IPS-15b (cell line): ENCODE results near the gene TSPO.
A peak's percentile ranks its signal among the peaks of the same experiment; 100 is the strongest.

Experiments
- H3K27me3 ChIP-seq: one replicate; pipeline ENCODE4 v1.6.1; 2013; ENCODE audit warnings: low read length; ENCODE audit not compliant: control insufficient read depth, insufficient read depth
- H3K36me3 ChIP-seq: one replicate; pipeline ENCODE4 v1.6.1; 2013; ENCODE audit warnings: low read length; ENCODE audit not compliant: control insufficient read depth, insufficient read depth
- H3K4me1 ChIP-seq: one replicate; pipeline ENCODE4 v1.6.1; 2013; ENCODE audit warnings: mild to moderate bottlenecking, low read length; ENCODE audit not compliant: control insufficient read depth, insufficient read depth
- H3K4me3 ChIP-seq: one replicate; pipeline ENCODE4 v1.5.1; 2013; ENCODE audit warnings: low read depth, low read length
- H3K9ac ChIP-seq: one replicate; pipeline ENCODE4 v1.6.1; 2013; ENCODE audit warnings: low read depth, mild to moderate bottlenecking, low read length
- H3K9me3 ChIP-seq: one replicate; pipeline ENCODE4 v1.6.1; 2013; ENCODE audit warnings: mild to moderate bottlenecking, low read length; ENCODE audit not compliant: control insufficient read depth, insufficient read depth

TSPO gene

DNA sequence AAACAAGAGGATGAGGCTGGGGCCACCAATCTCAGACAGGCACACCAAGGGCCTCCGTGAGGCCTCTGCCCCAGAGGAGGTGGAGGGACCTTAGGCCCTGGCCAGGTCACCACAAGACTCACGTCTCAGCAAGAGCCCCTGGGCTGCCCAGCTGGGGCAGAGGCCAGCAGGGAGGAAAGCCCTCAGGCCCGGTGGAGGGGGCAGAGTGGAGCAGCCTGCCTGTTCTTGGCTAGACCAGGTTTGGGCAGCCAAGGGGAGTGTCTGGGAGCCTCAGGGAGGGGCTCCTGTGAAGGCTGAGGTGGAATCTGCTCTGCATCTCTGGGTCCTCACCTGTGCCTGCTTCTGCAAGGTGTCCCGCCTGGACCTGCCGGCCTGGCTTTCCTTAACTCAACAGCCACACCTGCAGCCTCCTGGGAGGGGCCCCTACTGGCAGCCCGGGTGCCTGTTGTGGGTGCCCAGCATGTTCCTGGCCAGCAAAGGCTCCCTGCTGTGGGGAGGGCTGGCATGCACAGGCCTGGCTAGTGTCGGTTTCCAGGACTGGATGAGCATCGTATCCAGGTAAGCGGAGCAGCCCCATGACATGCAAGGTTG lies 23.7 kb downstream of the TSPO start:
- Histone ChIP-seq H3K27me3 (no peaks in the 10 kb centered on the region), H3K4me3 (no peak overlapping the region), H3K4me1 (no peaks in the 10 kb centered on the region), H3K36me3 (peaks cover 78% of the 10 kb centered on the region), H3K9me3 (no peaks in the 10 kb centered on the region), H3K9ac (no peak overlapping the region)

DNA sequence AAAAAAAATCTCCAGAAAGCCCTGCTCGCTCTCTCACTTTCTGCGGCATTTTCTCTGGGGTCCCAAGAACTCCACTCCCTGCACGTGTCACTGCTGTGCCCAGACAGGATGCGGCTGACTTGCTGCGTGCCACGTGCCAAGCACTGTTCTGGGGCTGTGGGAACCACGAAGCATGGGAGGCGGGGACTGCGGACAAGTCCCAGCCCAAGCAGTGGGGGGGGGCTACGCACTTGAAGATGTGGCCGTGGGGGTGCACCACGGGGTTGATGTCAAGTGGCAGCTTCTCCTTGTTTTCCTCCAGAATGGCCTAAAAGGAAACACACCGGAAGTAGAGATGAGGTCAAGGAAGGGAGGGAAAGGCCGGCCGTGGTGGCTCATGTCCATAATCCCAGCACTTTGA lies 24.7 kb downstream of the TSPO start:
- peaks cover 76% of the 10 kb centered on the region for H3K36me3 ChIP-seq
- no peak overlapping the region for H3K4me3 ChIP-seq
- no peaks in the 10 kb centered on the region for H3K27me3 ChIP-seq
- H3K4me1 ChIP-seq, result no peaks in the 10 kb centered on the region
- H3K9ac ChIP-seq, result no peak overlapping the region
- H3K9me3 ChIP-seq, result no peaks in the 10 kb centered on the region

DNA sequence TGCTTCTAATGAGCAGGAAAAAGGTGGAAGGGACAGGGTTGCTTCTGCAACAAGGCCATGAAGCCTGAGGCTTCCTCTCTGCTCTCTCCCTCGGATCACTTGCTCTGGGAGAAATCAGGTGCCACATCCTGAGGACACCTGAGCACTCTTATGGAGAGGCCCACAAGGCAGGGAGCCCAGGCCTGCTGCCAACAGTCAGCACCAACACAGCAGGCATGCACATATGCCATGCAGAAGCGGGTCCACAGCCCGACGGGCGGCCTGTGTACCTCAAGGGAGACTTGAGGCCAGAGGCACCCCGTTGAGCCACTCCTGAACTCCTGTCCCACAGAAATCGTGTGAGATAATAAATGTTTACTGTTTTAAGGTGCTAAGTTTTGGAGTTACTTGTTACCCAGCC lies 26.1 kb downstream of the TSPO start:
- Histone ChIP-seq H3K27me3 (no peaks in the 10 kb centered on the region), H3K36me3 (peaks cover 77% of the 10 kb centered on the region), H3K4me3 (no peak overlapping the region), H3K9me3 (no peaks in the 10 kb centered on the region), H3K4me1 (no peaks in the 10 kb centered on the region), H3K9ac (no peak overlapping the region)

DNA sequence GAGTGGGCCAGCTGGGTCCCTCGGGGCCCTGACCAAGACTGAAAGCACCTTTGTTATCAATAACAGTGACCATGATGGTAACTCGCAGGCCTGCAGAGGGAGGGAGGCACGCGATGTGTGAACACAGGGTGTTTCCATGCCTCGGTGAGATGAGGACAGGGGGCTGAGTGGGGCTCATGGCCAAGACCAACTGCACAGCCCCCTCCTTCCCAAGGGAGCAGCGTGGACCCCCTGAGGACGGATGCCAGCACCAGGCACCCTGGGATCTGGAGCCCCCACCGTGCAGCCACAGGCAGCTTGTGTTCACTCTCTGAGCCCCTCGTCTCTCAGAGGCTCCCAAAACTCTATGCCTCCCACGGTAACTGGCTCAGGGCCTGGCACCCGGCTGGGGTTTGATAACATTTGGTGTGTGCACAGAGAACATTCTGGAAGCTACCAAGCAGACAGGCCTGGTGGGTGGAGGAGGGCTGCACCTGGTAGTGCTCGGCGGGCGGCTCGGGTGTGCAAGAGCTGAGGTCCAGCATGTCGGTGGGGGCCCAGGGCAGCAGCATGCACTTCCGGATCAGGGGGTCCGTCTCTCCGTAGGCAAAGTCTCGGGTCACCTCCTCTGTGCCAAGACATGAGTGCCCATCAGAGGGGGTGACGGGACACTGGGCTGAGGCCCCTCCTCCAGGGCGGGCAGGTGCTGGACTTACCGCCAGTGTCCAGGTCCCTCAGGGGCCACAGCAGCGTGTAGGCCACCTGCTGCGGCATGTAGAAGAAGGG lies 28.0 kb downstream of the TSPO start:
- Histone ChIP-seq H3K9ac (no peak overlapping the region), H3K4me3 (no peak overlapping the region), H3K4me1 (no peaks in the 10 kb centered on the region), H3K9me3 (no peaks in the 10 kb centered on the region), H3K36me3 (peaks cover 69% of the 10 kb centered on the region), H3K27me3 (no peaks in the 10 kb centered on the region)

DNA sequence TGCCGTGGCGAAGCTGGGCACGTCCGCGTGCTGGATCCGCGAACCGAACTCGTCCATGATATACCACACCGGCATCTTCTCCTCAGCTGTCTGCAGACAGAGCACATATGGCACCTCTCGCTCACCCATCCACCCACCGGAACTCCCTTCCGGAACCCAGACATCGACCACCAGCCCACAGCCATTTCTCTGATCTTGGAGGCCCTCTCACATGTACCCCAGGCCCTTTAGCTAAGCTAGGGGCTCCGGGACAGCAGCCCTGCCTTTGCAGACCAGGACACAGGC lies 28.5 kb downstream of the TSPO start:
- no peaks in the 10 kb centered on the region for H3K4me1 ChIP-seq
- H3K36me3 ChIP-seq, result peaks cover 65% of the 10 kb centered on the region
- H3K27me3 ChIP-seq, result no peaks in the 10 kb centered on the region
- no peak overlapping the region for H3K4me3 ChIP-seq
- no peak overlapping the region for H3K9ac ChIP-seq
- H3K9me3 ChIP-seq, result no peaks in the 10 kb centered on the region

DNA sequence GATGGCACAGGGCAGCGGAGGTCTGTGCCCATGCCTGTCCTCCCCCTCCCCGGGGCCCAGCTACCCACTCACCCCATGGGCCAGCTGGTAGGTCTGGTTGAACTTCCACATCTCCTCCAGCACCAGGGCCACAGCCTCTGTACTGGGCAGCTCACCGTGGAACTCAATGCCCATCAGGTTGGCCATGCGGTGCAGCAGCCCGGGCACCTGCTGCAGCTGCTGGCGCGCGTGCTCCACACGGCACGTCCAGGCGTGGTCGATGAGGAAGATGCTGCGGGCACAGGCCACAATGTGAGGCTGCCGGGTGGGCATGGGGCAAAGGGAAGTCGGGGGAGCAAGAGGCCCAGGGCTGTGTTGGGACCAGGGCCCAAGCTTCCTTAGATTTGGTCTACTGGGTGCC lies 29.3 kb downstream of the TSPO start:
- Histone ChIP-seq H3K4me1 (no peaks in the 10 kb centered on the region), H3K36me3 (peaks cover 57% of the 10 kb centered on the region), H3K27me3 (no peaks in the 10 kb centered on the region)

DNA sequence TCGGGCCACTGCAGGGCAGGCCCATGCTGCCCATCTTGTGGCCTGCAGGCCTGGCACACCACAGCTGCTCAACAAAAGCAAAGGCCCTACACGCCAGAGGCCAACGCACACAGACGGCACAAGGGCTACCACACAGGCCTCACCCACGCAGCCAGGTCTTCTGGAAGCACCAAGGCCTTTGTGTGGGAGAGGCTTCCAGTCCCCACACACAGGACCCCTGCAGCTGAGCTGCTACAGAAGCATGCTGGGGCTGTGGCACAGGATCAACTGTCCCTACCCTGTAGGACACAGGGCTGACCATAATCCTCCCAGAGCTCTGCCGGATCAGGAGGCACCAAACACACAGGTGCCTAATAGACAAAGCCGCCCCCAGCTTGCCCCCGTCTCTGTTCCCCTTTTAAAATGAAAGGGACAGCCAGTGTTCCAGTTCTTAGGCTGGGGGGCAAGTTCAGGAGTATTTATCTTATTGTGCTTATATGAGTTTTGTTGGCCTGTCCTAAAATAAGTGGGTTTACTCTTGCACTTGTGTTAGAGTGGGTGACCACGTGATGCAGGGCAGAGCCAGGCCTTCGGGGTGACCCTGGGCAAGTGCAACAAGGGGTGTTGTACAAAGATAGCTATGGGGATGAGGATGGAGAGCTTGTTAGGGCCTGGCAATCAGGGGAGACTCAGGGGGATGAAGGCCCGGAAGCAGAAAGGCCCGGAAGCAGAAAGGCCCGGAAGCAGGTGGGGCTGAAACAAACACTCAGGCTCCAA lies 30.1 kb downstream of the TSPO start:
- Histone ChIP-seq H3K9ac (no peak overlapping the region), H3K4me3 (no peak overlapping the region), H3K9me3 (no peaks in the 10 kb centered on the region), H3K27me3 (no peaks in the 10 kb centered on the region), H3K4me1 (no peaks in the 10 kb centered on the region), H3K36me3 (peaks cover 53% of the 10 kb centered on the region)

More for the DNA sequence above, 29.3 kb downstream of the TSPO start:
- Histone ChIP-seq H3K4me3 (no peak overlapping the region), H3K9ac (no peak overlapping the region), H3K9me3 (no peaks in the 10 kb centered on the region)

DNA sequence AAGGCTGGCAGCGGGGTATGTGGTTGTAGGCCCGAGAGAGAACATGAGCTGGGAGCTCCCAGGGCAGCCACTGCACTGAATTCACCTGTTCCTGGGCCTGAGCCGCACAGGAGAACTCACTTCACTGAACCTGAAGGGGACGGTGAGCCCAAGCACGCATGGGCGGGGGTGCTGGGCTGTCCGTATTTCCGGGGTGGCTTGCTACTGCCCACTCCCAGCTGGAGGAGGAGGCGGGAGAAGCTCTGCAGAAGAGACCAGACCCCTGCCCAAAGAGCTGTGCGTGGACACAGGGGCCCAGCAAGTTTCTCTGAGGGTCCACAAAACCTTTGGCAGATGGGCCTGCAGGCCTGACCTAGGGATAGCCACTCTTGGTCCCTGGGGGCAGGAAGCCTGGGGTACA lies 30.8 kb downstream of the TSPO start:
- peaks cover 53% of the 10 kb centered on the region for H3K36me3 ChIP-seq
- no peak overlapping the region for H3K4me3 ChIP-seq
- H3K9me3 ChIP-seq, result no peaks in the 10 kb centered on the region
- no peaks in the 10 kb centered on the region for H3K4me1 ChIP-seq
- H3K9ac ChIP-seq, result no peak overlapping the region
- no peaks in the 10 kb centered on the region for H3K27me3 ChIP-seq

DNA sequence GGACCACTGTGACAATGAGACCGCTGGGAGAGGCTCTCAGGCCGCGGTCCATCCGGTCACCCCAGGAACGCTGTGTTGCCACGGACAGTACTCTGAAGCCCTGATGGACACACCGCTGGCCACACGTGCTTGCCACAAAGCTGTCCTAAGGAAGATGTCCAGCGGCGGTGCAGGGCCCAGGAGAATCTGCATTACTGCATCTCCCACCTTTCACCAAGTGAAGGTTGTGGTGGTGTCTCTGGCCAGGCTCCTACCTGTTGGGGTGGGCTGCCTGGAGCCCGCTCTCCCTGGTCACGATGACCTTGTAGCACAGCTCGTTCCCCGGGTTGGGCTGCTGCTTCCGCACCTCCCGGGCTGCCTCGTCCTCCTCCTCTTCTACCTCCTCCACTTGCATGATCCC lies 31.4 kb downstream of the TSPO start:
- H3K36me3 ChIP-seq, result peaks cover 48% of the 10 kb centered on the region
- H3K9me3 ChIP-seq, result no peaks in the 10 kb centered on the region

DNA sequence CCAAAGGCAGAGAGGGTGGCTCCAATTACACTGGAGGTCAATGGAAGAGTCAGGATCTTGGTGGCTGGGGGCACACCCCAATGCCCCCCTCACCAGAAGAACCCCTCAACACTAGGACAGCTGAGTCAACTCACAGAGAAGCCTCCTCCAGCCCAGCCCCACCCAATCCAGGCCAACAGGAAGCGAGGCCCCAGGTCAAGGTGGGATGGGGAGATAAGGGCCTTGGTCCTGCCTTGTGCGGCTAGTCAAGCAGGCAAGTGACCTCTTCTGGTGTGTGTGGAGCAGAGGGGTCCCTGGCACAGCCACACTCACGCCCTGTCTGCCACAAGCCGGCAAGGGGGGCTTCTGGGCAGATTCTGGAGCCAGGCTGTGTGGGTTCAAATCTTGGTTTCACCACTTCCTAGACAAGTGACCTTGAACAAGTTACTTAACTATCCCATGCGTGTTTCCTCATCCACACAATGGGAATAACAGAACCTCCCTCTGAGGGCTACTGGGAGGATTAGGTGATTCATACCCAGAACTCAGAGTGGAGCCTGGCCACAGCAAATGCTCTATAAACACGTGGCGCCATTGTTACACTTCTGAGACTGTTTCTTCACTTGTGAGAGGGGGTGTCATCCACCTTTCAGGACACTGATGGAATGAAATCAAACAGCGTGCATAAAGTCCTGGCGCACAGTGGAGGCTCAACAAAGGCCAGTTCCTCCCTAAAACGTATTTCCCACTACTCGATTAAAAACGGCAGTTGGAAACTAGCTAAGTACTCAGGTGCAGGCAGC lies 32.3 kb downstream of the TSPO start:
- Histone ChIP-seq H3K36me3 (peaks cover 43% of the 10 kb centered on the region), H3K27me3 (no peaks in the 10 kb centered on the region)

More for the DNA sequence above, 31.4 kb downstream of the TSPO start:
- Histone ChIP-seq H3K27me3 (no peaks in the 10 kb centered on the region), H3K9ac (no peak overlapping the region), H3K4me3 (no peak overlapping the region), H3K4me1 (no peaks in the 10 kb centered on the region)

DNA sequence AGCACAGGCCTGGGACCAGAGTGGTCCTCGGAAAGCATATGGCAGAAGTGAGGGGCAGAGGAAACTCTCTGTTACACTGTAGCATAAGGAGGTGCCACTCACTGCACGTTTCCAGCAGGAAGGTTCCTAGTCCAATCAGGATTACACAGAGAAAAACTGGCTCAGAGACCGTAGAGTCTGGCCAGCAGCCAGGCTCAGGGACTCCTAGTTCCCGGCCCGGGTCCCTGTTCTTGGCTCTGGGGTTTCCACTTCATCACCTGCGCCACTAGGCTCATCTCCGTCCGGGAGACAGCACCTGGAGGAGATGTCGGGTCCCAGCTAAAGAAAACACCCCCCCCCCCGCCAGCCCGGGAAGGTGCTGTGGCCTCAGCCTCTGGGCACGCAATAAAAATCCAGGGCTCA lies 34.5 kb downstream of the TSPO start:
- Histone ChIP-seq H3K36me3 (peaks cover 22% of the 10 kb centered on the region), H3K9ac (no peak overlapping the region), H3K9me3 (no peaks in the 10 kb centered on the region), H3K27me3 (no peaks in the 10 kb centered on the region), H3K4me3 (peak overlapping the region; percentile 85), H3K4me1 (no peaks in the 10 kb centered on the region)

More for the DNA sequence above, 32.3 kb downstream of the TSPO start:
- no peaks in the 10 kb centered on the region for H3K9me3 ChIP-seq
- H3K4me3 ChIP-seq, result no peak overlapping the region
- H3K9ac ChIP-seq, result no peak overlapping the region
- no peaks in the 10 kb centered on the region for H3K4me1 ChIP-seq
